Cardiac muscle cell (in vitro differentiated cells and primary cell): Measurements from ENCODE around the gene PRKG1. TPM values are rescaled to one million over a fixed set of nuclear protein-coding genes. Genes with fewer than 3 reads are reported as not detected.
"Not testable (repeated sequence)": the region's sequence is repeated elsewhere in the genome, so short reads cannot be mapped to it uniquely, and the experiment has no call there.

Experiments
- DNase-seq, 2 donors: peaks; one replicate each; pipeline versions ENCODE4 v3.0.0 to v3.0.0-alpha.2; 2010 to 2017; ENCODE audit warnings: low read depth in 1 of 2, low spot score in 1 of 2
- H3K27ac ChIP-seq: fragments of 200-600 bp; sonication (generic); 2 replicates; pipeline ENCODE4 v1.5.1; 2016
- H3K27me3 ChIP-seq: fragments of 200-600 bp; sonication (generic); 2 replicates; pipeline ENCODE4 v1.6.0; 2016; ENCODE audit warnings: control low read depth
- H3K36me3 ChIP-seq: fragments of 200-600 bp; sonication (generic); 2 replicates; pipeline ENCODE4 v1.5.1; 2016; ENCODE audit warnings: control low read depth
- H3K4me1 ChIP-seq: fragments of 200-600 bp; sonication (generic); 2 replicates; pipeline ENCODE4 v1.8.1; 2017; ENCODE audit warnings: low read depth, mild to moderate bottlenecking, mixed run types
- H3K4me3 ChIP-seq: fragments of 200-600 bp; sonication (generic); 2 replicates; pipeline ENCODE4 v1.5.1; 2016; ENCODE audit warnings: mild to moderate bottlenecking
- H3K9me3 ChIP-seq: fragments of 200-600 bp; sonication (generic); 2 replicates; pipeline ENCODE4 v1.5.1; 2017; ENCODE audit warnings: low read depth, mild to moderate bottlenecking, control low read depth
- CTCF ChIP-seq: IDR thresholded peaks from 2 replicates; pipeline ENCODE4 v1.5.1; 2012; ENCODE audit warnings: low read depth, mild to moderate bottlenecking, low read length
- polyA plus RNA-seq: library from polyadenylated mRNA; unstranded; fragments of >200 nt; fragmentation: Nextera tagmentation; extraction: Ambion mirVana; gene quantifications from 2 replicates; pipeline ENCODE4 v1.2.1, GENCODE V29; 2016
- total RNA-seq: library from RNA; depleted of rRNA; stranded (reverse); fragments of >200 nt; gene quantifications from 2 replicates; pipeline ENCODE4 v1.2.3, GENCODE V29; 2016

Gene PRKG1
- total and polyA plus RNA-seq, 2 experiments from 2014 or later: 2.9 to 13.3 TPM

GRCh38 chr10:51204701-51205100, 130.4 kb downstream of the PRKG1 start:
- H3K27ac ChIP-seq: no peak overlapping the region
- no peaks in the 10 kb centered on the region for H3K9me3 ChIP-seq
- no peak overlapping the region for H3K4me3 ChIP-seq
- TF ChIP-seq CTCF: no peak
- no peaks in the 10 kb centered on the region for H3K4me1 ChIP-seq
- H3K27me3 ChIP-seq: no peaks in the 10 kb centered on the region
- no peak for DNase-seq
- no peaks in the 10 kb centered on the region for H3K36me3 ChIP-seq

- H3K9me3 ChIP-seq: no peaks in the 10 kb centered on the region
- no peak for DNase-seq
- H3K4me3 ChIP-seq: no peak overlapping the region
- no peaks in the 10 kb centered on the region for H3K4me1 ChIP-seq
- no peak for TF ChIP-seq CTCF
- H3K27ac ChIP-seq: no peak overlapping the region
- no peaks in the 10 kb centered on the region for H3K36me3 ChIP-seq
- no peaks in the 10 kb centered on the region for H3K27me3 ChIP-seq
These were observed 132.2 kb downstream of the PRKG1 start for GRCh38 chr10:51206500-51206899.

- not testable (repeated sequence) for H3K9me3 ChIP-seq, H3K27ac ChIP-seq, H3K36me3 ChIP-seq, H3K4me1 ChIP-seq, H3K27me3 ChIP-seq, DNase-seq, H3K4me3 ChIP-seq
These were observed 138.7 kb downstream of the PRKG1 start for GRCh38 chr10:51212937-51213336.

GRCh38 chr10:51214207-51215196, 140.2 kb downstream of the PRKG1 start:
- H3K4me3 ChIP-seq: no peak overlapping the region
- H3K4me1 ChIP-seq: peaks cover 5% of the 10 kb centered on the region
- H3K9me3 ChIP-seq: no peaks in the 10 kb centered on the region
- H3K27ac ChIP-seq: no peak overlapping the region
- H3K36me3 ChIP-seq: no peaks in the 10 kb centered on the region
- no peaks in the 10 kb centered on the region for H3K27me3 ChIP-seq
- TF ChIP-seq CTCF: no peak
- DNase-seq: no peak

GRCh38 chr10:51215951-51216834, 141.9 kb downstream of the PRKG1 start:
- Histone ChIP-seq H3K4me3 (no peak overlapping the region), H3K9me3 (no peaks in the 10 kb centered on the region), H3K27ac (no peak overlapping the region), H3K36me3 (no peaks in the 10 kb centered on the region), H3K4me1 (peaks cover 5% of the 10 kb centered on the region), H3K27me3 (no peaks in the 10 kb centered on the region)
- no peak for DNase-seq
- no peak for TF ChIP-seq CTCF
